HL-60 (cell line): ENCODE data around the gene C20orf204.

Source experiments
- DNase-seq, 2 experiments: peaks; one replicate each; pipeline ENCODE4 v3.0.0-alpha.2; 2010 to 2020; ENCODE audit warnings: low read depth in 1 of 2, low spot score in 1 of 2
- H3K27ac ChIP-seq: fragments of 250-450 bp; sonication (Bioruptor Pico); replicated peaks from 2 replicates; pipeline ENCODE4 v1.5.1; 2020; ENCODE audit warnings: mild to moderate bottlenecking, moderate library complexity
- H3K27me3 ChIP-seq: fragments of 250-450 bp; sonication (Bioruptor Pico); 2 replicates; pipeline ENCODE4 v1.5.1; 2021; ENCODE audit warnings: mild to moderate bottlenecking, moderate library complexity; ENCODE audit not compliant: insufficient read depth, poor library complexity, severe bottlenecking
- H3K4me3 ChIP-seq: replicated peaks from 2 replicates; pipeline ENCODE4 v1.5.1; 2011; ENCODE audit warnings: mild to moderate bottlenecking, control low read depth, low read length; ENCODE audit not compliant: insufficient read depth
- GABPA ChIP-seq: IDR thresholded peaks from 2 replicates; pipeline ENCODE4 v1.6.1; 2012; ENCODE audit warnings: low read depth
- POLR2AphosphoS5 ChIP-seq: IDR thresholded peaks from 2 replicates; pipeline ENCODE4 v1.6.1; 2012; ENCODE audit warnings: low read depth
- REST ChIP-seq: IDR thresholded peaks from 2 replicates; pipeline ENCODE4 v1.6.1; 2012; ENCODE audit warnings: low read depth; ENCODE audit not compliant: insufficient replicate concordance
- SPI1 ChIP-seq: IDR thresholded peaks from 2 replicates; pipeline ENCODE4 v1.6.1; 2012; ENCODE audit warnings: low read depth, mild to moderate bottlenecking, borderline replicate concordance
- TF ChIP-seq, protein P1 (sequence below): IDR thresholded peaks from one replicate; pipeline ENCODE4 v1.5.1; 2011; ENCODE audit warnings: low read length, control low read depth, inconsistent platforms; ENCODE audit not compliant: insufficient read depth

The C20orf204 gene

DNA sequence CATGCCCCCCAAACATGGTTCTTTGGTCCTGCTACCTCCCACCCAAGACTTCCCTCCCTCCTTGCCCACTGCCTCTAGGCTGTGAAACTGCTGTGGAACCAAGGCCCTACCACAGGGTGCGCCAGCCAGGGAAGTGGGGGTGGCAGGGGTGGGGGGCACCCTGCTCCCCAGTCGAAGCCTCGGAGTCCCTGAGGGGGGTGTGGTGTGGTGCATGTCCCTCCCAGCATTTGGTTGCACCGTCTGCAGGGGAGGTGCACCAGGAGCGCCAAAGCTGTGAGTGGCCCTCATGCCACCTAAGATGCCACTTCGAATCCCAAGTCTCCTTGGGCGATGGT, 41.5 kb downstream of the C20orf204 start:
- Histone ChIP-seq H3K4me3 (peak overlapping the region; percentile 83), H3K27ac (peak overlapping the region; percentile 97), H3K27me3 (no peaks in the 10 kb centered on the region)
- TF ChIP-seq POLR2AphosphoS5: no peak; the same call in 1 of the 2 replicates
- no peak for TF ChIP-seq REST
- TF ChIP-seq GABPA: no peak
- TF ChIP-seq, protein P1, sequence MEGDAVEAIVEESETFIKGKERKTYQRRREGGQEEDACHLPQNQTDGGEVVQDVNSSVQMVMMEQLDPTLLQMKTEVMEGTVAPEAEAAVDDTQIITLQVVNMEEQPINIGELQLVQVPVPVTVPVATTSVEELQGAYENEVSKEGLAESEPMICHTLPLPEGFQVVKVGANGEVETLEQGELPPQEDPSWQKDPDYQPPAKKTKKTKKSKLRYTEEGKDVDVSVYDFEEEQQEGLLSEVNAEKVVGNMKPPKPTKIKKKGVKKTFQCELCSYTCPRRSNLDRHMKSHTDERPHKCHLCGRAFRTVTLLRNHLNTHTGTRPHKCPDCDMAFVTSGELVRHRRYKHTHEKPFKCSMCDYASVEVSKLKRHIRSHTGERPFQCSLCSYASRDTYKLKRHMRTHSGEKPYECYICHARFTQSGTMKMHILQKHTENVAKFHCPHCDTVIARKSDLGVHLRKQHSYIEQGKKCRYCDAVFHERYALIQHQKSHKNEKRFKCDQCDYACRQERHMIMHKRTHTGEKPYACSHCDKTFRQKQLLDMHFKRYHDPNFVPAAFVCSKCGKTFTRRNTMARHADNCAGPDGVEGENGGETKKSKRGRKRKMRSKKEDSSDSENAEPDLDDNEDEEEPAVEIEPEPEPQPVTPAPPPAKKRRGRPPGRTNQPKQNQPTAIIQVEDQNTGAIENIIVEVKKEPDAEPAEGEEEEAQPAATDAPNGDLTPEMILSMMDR: no peak
- no peak for TF ChIP-seq SPI1
- DNase-seq: no peak

GRCh38 chr20:64077876-64078551, 42.0 kb downstream of the C20orf204 start:
- peak in 1 of 2 experiments; percentile 91 for DNase-seq
- peak overlapping the region; percentile 97 for H3K27ac ChIP-seq
- peak overlapping the region; percentile 83 for H3K4me3 ChIP-seq
- TF ChIP-seq, protein P1: no peak
- TF ChIP-seq POLR2AphosphoS5: no peak; the same call in none of the 2 replicates
- TF ChIP-seq REST: no peak
- no peak for TF ChIP-seq SPI1
- no peak for TF ChIP-seq GABPA
- H3K27me3 ChIP-seq: no peaks in the 10 kb centered on the region

- no peaks in the 10 kb centered on the region for H3K27me3 ChIP-seq
- no peak for TF ChIP-seq POLR2AphosphoS5
- TF ChIP-seq SPI1: no peak
- TF ChIP-seq GABPA: no peak
- TF ChIP-seq REST: no peak
- TF ChIP-seq, protein P1: no peak
- peak overlapping the region; percentile 97 for H3K27ac ChIP-seq
- no peak for DNase-seq
- H3K4me3 ChIP-seq: peak overlapping the region; percentile 83
These were observed 42.9 kb downstream of the C20orf204 start for GRCh38 chr20:64078934-64079272.
